Upper lobe of right lung (tissue), 1 donor: ENCODE results near the gene APBA2. TPM values are rescaled to one million over a fixed set of nuclear protein-coding genes. Genes with fewer than 3 reads are reported as not detected.
A peak's percentile ranks its signal among the peaks of the same experiment; 100 is the strongest.

ENCODE experiments used
- ATAC-seq: fragments of 200-7000 bp; cut with Tn5 transposase; one replicate; pipeline ENCODE4 v1.9.1; 2020; ENCODE audit warnings: mild to moderate bottlenecking, moderate library complexity
- DNase-seq: peaks from one replicate; pipeline ENCODE4 v3.0.0-alpha.2; 2020
- H3K27ac ChIP-seq: fragments of 200-600 bp; one replicate; pipeline ENCODE4 v1.8.0; 2022
- H3K27me3 ChIP-seq: fragments of 200-600 bp; one replicate; pipeline ENCODE4 v1.8.0; 2022; ENCODE audit warnings: mild to moderate bottlenecking
- H3K36me3 ChIP-seq: fragments of 200-600 bp; one replicate; pipeline ENCODE4 v1.8.0; 2022
- H3K4me1 ChIP-seq: fragments of 200-600 bp; one replicate; pipeline ENCODE4 v1.8.0; 2022
- H3K4me3 ChIP-seq: fragments of 200-600 bp; one replicate; pipeline ENCODE4 v1.8.0; 2022; ENCODE audit warnings: mild to moderate bottlenecking
- H3K9me3 ChIP-seq: fragments of 200-600 bp; one replicate; pipeline ENCODE4 v1.8.0; 2022
- intact Hi-C: fragments of 100-400 bp; cut with DNase I; formaldehyde crosslinking; loops from one replicate; pipeline ENCODE4 v1.11.0; 2022
- total RNA-seq: library from RNA; stranded (reverse); fragmentation: NEBNext Ultra II Directional; extraction: Animal tissue kit (Norgen Biotek cat#: 25700); gene quantifications from one replicate; pipeline ENCODE4 v1.2.1, GENCODE V29; 2021
- TF ChIP-seq, protein P1 (sequence below): fragments of 200-600 bp; IDR thresholded peaks from one replicate; pipeline ENCODE4 v1.8.0; 2022; ENCODE audit warnings: antibody characterized with exemption
- donor health status: DM: no; HTN: yes; CAD: no; lungs with severe emphysema.

The APBA2 gene
- total RNA-seq, 1 donor from 2014 or later = 4.2 TPM

DNA sequence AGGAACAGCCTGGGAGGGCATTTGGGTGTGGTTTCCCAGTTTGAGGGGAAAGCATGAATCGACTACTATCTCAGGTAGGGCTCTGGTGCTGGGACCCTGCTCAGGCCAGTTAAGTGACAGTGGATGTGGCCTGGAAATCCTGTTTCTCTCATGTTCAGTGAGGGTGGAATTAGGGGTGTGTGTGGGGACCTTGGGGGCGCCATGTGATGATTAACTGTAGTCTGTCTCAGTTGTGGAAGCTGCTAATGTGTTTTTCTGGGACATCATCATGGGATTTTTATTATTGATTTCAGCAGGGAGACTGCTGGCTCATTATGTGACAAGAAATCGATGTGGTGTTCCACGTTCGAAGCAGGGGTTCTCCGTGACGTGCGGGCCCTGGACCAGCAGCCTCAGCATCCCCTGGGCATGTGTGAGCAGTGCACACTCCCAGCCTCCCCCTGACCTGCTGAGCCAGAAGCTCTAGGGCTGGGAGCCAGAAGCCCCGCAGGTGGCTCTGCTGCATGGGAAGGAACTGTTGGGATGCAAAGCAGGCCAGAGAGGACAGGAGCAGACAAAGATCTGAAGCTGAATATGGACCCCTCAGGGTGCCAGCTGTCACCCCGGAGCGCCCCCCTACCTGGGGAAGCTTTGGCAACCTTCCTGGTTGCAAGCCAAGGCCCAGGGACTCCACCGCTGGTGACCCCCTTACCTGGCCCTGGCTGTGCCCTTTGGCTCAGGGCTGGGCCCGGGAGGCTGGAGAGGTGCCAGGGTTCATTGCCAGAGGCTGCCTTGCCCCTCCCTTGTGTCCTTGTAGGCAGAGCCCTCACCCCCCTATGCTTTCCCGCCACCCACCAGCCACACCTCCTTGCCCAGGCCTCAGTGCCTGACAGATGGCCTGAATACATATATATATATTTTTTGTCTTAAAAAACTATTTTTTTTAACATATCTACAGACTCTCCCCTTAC is 149.8 kb downstream of the APBA2 start:
- intact Hi-C loops = no loop called here
- H3K9me3 ChIP-seq = no peaks in the 10 kb centered on the region
- no peak overlapping the region for H3K27ac ChIP-seq
- DNase-seq = no peak
- no peaks in the 10 kb centered on the region for H3K4me1 ChIP-seq
- ATAC-seq = no peak
- no peak overlapping the region for H3K4me3 ChIP-seq
- TF ChIP-seq, protein P1, sequence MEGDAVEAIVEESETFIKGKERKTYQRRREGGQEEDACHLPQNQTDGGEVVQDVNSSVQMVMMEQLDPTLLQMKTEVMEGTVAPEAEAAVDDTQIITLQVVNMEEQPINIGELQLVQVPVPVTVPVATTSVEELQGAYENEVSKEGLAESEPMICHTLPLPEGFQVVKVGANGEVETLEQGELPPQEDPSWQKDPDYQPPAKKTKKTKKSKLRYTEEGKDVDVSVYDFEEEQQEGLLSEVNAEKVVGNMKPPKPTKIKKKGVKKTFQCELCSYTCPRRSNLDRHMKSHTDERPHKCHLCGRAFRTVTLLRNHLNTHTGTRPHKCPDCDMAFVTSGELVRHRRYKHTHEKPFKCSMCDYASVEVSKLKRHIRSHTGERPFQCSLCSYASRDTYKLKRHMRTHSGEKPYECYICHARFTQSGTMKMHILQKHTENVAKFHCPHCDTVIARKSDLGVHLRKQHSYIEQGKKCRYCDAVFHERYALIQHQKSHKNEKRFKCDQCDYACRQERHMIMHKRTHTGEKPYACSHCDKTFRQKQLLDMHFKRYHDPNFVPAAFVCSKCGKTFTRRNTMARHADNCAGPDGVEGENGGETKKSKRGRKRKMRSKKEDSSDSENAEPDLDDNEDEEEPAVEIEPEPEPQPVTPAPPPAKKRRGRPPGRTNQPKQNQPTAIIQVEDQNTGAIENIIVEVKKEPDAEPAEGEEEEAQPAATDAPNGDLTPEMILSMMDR = no peak
- H3K36me3 ChIP-seq = no peaks in the 10 kb centered on the region
- no peaks in the 10 kb centered on the region for H3K27me3 ChIP-seq

- H3K36me3 ChIP-seq = no peaks in the 10 kb centered on the region
- H3K4me1 ChIP-seq = no peaks in the 10 kb centered on the region
- ATAC-seq (peak; percentile 12), DNase-seq (no peak)
- intact Hi-C loops = no loop called here
- H3K27me3 ChIP-seq = no peaks in the 10 kb centered on the region
- no peaks in the 10 kb centered on the region for H3K9me3 ChIP-seq
- no peak overlapping the region for H3K27ac ChIP-seq
- TF ChIP-seq, protein P1 = no peak
- no peak overlapping the region for H3K4me3 ChIP-seq
Measured at GRCh38 chr15:29037997-29038705, 152.4 kb downstream of the APBA2 start.

- Histone ChIP-seq H3K27me3 (no peaks in the 10 kb centered on the region), H3K4me3 (no peak overlapping the region), H3K9me3 (no peaks in the 10 kb centered on the region), H3K27ac (no peak overlapping the region), H3K4me1 (no peaks in the 10 kb centered on the region), H3K36me3 (no peaks in the 10 kb centered on the region)
- intact Hi-C loops = no loop called here
- ATAC-seq = no peak
- DNase-seq = peak; percentile 4
- TF ChIP-seq, protein P1 = no peak
Measured at GRCh38 chr15:29039466-29040369, 153.9 kb downstream of the APBA2 start.

DNA sequence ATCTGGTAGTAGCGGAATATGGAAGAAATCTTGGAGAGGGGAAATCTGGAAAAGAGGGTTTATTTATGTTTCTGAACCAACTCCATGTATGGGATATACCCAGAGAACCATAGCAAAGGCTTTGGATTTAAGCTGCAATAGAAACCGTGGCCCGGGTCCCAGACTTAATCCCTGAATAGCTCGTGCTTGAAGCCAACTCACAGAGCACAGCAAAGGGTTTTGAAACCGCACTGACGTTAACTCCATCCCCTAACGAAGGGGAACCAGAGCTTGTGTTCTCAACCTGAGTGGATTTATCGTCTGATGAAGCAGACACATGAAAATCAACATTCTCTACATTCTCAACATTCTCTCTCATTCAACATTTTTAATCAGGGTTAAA is 154.6 kb downstream of the APBA2 start:
- Histone ChIP-seq H3K27ac (no peak overlapping the region), H3K4me3 (no peak overlapping the region), H3K36me3 (no peaks in the 10 kb centered on the region), H3K9me3 (no peaks in the 10 kb centered on the region), H3K27me3 (no peaks in the 10 kb centered on the region), H3K4me1 (no peaks in the 10 kb centered on the region)
- intact Hi-C loops = no loop called here
- TF ChIP-seq, protein P1 = no peak
- no peak for ATAC-seq
- DNase-seq = peak; percentile 7

- H3K27ac ChIP-seq = no peak overlapping the region
- no peaks in the 10 kb centered on the region for H3K4me1 ChIP-seq
- no peak for ATAC-seq
- no peak for DNase-seq
- no peaks in the 10 kb centered on the region for H3K27me3 ChIP-seq
- H3K9me3 ChIP-seq = no peaks in the 10 kb centered on the region
- H3K4me3 ChIP-seq = no peak overlapping the region
- TF ChIP-seq, protein P1 = no peak
- H3K36me3 ChIP-seq = no peaks in the 10 kb centered on the region
- intact Hi-C loops = no loop called here
Measured at GRCh38 chr15:29043736-29044502, 158.1 kb downstream of the APBA2 start.
